ENCODE data around the gene LATS2.

LATS2 gene

GRCh38 chr13:21032656-21033055, 28.7 kb downstream of the LATS2 start:
- no peaks in the 10 kb centered on the region for H3K36me3 Mint-ChIP-seq
- no peaks in the 10 kb centered on the region for H3K9me3 Mint-ChIP-seq
- DNase-seq (no peak), ATAC-seq (replicated peaks) (no peak)
- H3K4me3 Mint-ChIP-seq: no peak overlapping the region
- peaks cover 10 to 21% of the 10 kb centered on the region in 2 donors for H3K4me1 Mint-ChIP-seq
- H3K27me3 Mint-ChIP-seq: no peaks in the 10 kb centered on the region
- no peak overlapping the region for H3K27ac Mint-ChIP-seq

GRCh38 chr13:21031594-21032275, 29.7 kb downstream of the LATS2 start:
- Mint-ChIP-seq H3K4me3 (no peak overlapping the region), H3K36me3 (no peaks in the 10 kb centered on the region), H3K4me1 (peaks cover 8 to 21% of the 10 kb centered on the region in 2 donors), H3K9me3 (no peaks in the 10 kb centered on the region), H3K27me3 (no peaks in the 10 kb centered on the region), H3K27ac (no peak overlapping the region)
- DNase-seq (no peak), ATAC-seq (replicated peaks) (no peak)

GRCh38 chr13:21025539-21025938, 35.8 kb downstream of the LATS2 start:
- H3K9me3 Mint-ChIP-seq: no peaks in the 10 kb centered on the region
- H3K4me3 Mint-ChIP-seq: no peak overlapping the region
- no peaks in the 10 kb centered on the region for H3K36me3 Mint-ChIP-seq
- peaks cover 0 to 2% of the 10 kb centered on the region in 2 donors for H3K4me1 Mint-ChIP-seq
- H3K27me3 Mint-ChIP-seq: no peaks in the 10 kb centered on the region
- ATAC-seq (replicated peaks): no peak
- no peak overlapping the region for H3K27ac Mint-ChIP-seq
- DNase-seq: no peak

GRCh38 chr13:21022056-21022979, 39.1 kb downstream of the LATS2 start:
- Mint-ChIP-seq H3K27me3 (no peaks in the 10 kb centered on the region), H3K4me3 (no peak overlapping the region), H3K27ac (no peak overlapping the region), H3K36me3 (no peaks in the 10 kb centered on the region), H3K9me3 (no peaks in the 10 kb centered on the region), H3K4me1 (peaks cover 2 to 3% of the 10 kb centered on the region in 2 donors)
- DNase-seq: no peak
- ATAC-seq (replicated peaks): no peak

GRCh38 chr13:21020581-21020980, 40.8 kb downstream of the LATS2 start:
- no peak overlapping the region for H3K4me3 Mint-ChIP-seq
- H3K36me3 Mint-ChIP-seq: peaks cover 0 to 4% of the 10 kb centered on the region in 2 donors
- ATAC-seq (replicated peaks) (no peak), DNase-seq (no peak)
- no peak overlapping the region for H3K27ac Mint-ChIP-seq
- H3K9me3 Mint-ChIP-seq: no peaks in the 10 kb centered on the region
- peaks cover 1 to 9% of the 10 kb centered on the region in 2 donors for H3K4me1 Mint-ChIP-seq
- H3K27me3 Mint-ChIP-seq: no peaks in the 10 kb centered on the region

GRCh38 chr13:21020176-21020575, 41.2 kb downstream of the LATS2 start:
- Mint-ChIP-seq H3K4me1 (peaks cover 1 to 9% of the 10 kb centered on the region in 2 donors), H3K27ac (no peak overlapping the region), H3K36me3 (peaks cover 0 to 4% of the 10 kb centered on the region in 2 donors), H3K9me3 (no peaks in the 10 kb centered on the region), H3K4me3 (no peak overlapping the region), H3K27me3 (no peaks in the 10 kb centered on the region)
- DNase-seq (no peak), ATAC-seq (replicated peaks) (no peak)

GRCh38 chr13:21018220-21018619, 43.2 kb downstream of the LATS2 start:
- no peak for ATAC-seq (replicated peaks)
- no peaks in the 10 kb centered on the region for H3K27me3 Mint-ChIP-seq
- peaks cover 0 to 4% of the 10 kb centered on the region in 2 donors for H3K36me3 Mint-ChIP-seq
- DNase-seq: no peak
- H3K27ac Mint-ChIP-seq: no peak overlapping the region
- no peak overlapping the region for H3K4me3 Mint-ChIP-seq
- H3K4me1 Mint-ChIP-seq: peaks cover 3 to 9% of the 10 kb centered on the region in 2 donors
- no peaks in the 10 kb centered on the region for H3K9me3 Mint-ChIP-seq

GRCh38 chr13:21016487-21016886, 44.9 kb downstream of the LATS2 start:
- no peak for ATAC-seq (replicated peaks)
- no peaks in the 10 kb centered on the region for H3K27me3 Mint-ChIP-seq

GRCh38 chr13:21015284-21015683, 46.1 kb downstream of the LATS2 start:
- DNase-seq (no peak), ATAC-seq (replicated peaks) (no peak)
- H3K36me3 Mint-ChIP-seq: peaks cover 0 to 4% of the 10 kb centered on the region in 2 donors
- no peak overlapping the region for H3K4me3 Mint-ChIP-seq
- H3K27ac Mint-ChIP-seq: no peak overlapping the region
- H3K27me3 Mint-ChIP-seq: no peaks in the 10 kb centered on the region
- H3K9me3 Mint-ChIP-seq: peaks cover 1 to 9% of the 10 kb centered on the region in 2 donors
- peaks cover 8 to 20% of the 10 kb centered on the region in 2 donors for H3K4me1 Mint-ChIP-seq

More at GRCh38 chr13:21016487-21016886, 44.9 kb downstream of the LATS2 start:
- peaks cover 0 to 4% of the 10 kb centered on the region in 2 donors for H3K36me3 Mint-ChIP-seq
- H3K4me3 Mint-ChIP-seq: no peak overlapping the region
- H3K4me1 Mint-ChIP-seq: peaks cover 3 to 9% of the 10 kb centered on the region in 2 donors
- H3K27ac Mint-ChIP-seq: no peak overlapping the region
- DNase-seq: no peak
- H3K9me3 Mint-ChIP-seq: no peaks in the 10 kb centered on the region

GRCh38 chr13:21014502-21015170, 46.8 kb downstream of the LATS2 start:
- H3K27me3 Mint-ChIP-seq: no peaks in the 10 kb centered on the region
- peaks cover 0 to 4% of the 10 kb centered on the region in 2 donors for H3K36me3 Mint-ChIP-seq
- ATAC-seq (replicated peaks): no peak
- H3K4me1 Mint-ChIP-seq: peaks cover 12 to 26% of the 10 kb centered on the region in 2 donors
- H3K4me3 Mint-ChIP-seq: no peak overlapping the region
- H3K9me3 Mint-ChIP-seq: peaks cover 1 to 9% of the 10 kb centered on the region in 2 donors
- H3K27ac Mint-ChIP-seq: no peak overlapping the region
- no peak for DNase-seq

- Mint-ChIP-seq H3K4me1 (peaks cover 13 to 31% of the 10 kb centered on the region in 2 donors), H3K4me3 (no peak overlapping the region), H3K36me3 (peaks cover 0 to 4% of the 10 kb centered on the region in 2 donors), H3K9me3 (peaks cover 1 to 9% of the 10 kb centered on the region in 2 donors), H3K27me3 (no peaks in the 10 kb centered on the region), H3K27ac (no peak overlapping the region)
- ATAC-seq (replicated peaks) (no peak), DNase-seq (no peak)
Observed at GRCh38 chr13:21014139-21014501, 47.3 kb downstream of the LATS2 start.

- ATAC-seq (replicated peaks) (no peak), DNase-seq (no peak)
- Mint-ChIP-seq H3K36me3 (peaks cover 0 to 4% of the 10 kb centered on the region in 2 donors), H3K4me1 (peaks cover 13 to 31% of the 10 kb centered on the region in 2 donors), H3K9me3 (peaks cover 1 to 9% of the 10 kb centered on the region in 2 donors), H3K4me3 (no peak overlapping the region), H3K27me3 (no peaks in the 10 kb centered on the region), H3K27ac (no peak overlapping the region)
Observed at GRCh38 chr13:21013682-21014038, 47.7 kb downstream of the LATS2 start.

- H3K36me3 Mint-ChIP-seq: peaks cover 0 to 4% of the 10 kb centered on the region in 2 donors
- peaks cover 13 to 31% of the 10 kb centered on the region in 2 donors for H3K4me1 Mint-ChIP-seq
- ATAC-seq (replicated peaks) (no peak), DNase-seq (no peak)
- H3K27me3 Mint-ChIP-seq: no peaks in the 10 kb centered on the region
- H3K9me3 Mint-ChIP-seq: peaks cover 1 to 9% of the 10 kb centered on the region in 2 donors
- no peak overlapping the region for H3K4me3 Mint-ChIP-seq
- H3K27ac Mint-ChIP-seq: no peak overlapping the region
Observed at GRCh38 chr13:21012841-21013681, 48.3 kb downstream of the LATS2 start.
